NCI-H1048 (cell line): Measurements from ENCODE around the gene ENPEP.
"Not testable (repeated sequence)": the region's sequence is repeated elsewhere in the genome, so short reads cannot be mapped to it uniquely, and the experiment has no call there.

Experiments used
- DNase-seq: peaks from one replicate; lab custom pipeline; 2025; lab: John Stamatoyannopoulos, UW

ENPEP gene, protein sequence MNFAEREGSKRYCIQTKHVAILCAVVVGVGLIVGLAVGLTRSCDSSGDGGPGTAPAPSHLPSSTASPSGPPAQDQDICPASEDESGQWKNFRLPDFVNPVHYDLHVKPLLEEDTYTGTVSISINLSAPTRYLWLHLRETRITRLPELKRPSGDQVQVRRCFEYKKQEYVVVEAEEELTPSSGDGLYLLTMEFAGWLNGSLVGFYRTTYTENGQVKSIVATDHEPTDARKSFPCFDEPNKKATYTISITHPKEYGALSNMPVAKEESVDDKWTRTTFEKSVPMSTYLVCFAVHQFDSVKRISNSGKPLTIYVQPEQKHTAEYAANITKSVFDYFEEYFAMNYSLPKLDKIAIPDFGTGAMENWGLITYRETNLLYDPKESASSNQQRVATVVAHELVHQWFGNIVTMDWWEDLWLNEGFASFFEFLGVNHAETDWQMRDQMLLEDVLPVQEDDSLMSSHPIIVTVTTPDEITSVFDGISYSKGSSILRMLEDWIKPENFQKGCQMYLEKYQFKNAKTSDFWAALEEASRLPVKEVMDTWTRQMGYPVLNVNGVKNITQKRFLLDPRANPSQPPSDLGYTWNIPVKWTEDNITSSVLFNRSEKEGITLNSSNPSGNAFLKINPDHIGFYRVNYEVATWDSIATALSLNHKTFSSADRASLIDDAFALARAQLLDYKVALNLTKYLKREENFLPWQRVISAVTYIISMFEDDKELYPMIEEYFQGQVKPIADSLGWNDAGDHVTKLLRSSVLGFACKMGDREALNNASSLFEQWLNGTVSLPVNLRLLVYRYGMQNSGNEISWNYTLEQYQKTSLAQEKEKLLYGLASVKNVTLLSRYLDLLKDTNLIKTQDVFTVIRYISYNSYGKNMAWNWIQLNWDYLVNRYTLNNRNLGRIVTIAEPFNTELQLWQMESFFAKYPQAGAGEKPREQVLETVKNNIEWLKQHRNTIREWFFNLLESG

DNA sequence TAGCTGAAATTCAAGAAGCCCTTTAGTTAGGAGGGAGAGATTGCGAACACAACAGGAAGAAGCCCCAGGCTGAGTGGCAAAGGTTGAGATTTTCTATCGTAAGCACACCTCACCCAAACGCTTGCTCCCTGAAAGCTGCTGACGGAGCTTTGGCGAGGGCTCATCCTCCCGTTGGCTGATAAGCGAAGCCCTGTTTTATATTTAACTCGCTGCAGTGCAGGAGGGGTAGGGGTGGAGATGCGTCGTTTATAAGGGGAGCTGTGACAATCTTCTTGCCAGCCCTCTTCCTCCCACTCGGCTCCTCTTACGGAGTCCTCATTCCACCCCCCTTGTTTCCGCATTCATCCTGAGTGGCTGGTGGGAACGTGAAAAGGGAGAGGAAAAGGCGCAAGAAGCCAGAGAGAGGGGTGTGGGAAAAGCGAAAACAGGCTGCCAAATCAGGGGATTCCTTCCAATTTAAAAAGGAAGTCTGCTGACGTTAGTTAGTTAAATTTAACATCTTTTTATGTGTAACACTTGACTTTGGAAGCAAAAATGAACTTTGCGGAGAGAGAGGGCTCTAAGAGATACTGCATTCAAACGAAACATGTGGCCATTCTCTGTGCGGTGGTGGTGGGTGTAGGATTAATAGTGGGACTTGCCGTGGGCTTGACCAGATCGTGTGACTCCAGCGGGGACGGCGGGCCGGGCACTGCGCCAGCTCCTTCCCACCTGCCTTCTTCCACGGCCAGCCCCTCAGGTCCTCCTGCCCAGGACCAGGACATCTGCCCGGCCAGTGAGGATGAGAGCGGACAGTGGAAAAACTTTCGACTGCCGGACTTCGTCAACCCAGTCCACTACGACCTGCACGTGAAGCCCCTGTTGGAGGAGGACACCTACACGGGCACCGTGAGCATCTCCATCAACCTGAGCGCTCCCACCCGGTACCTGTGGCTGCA lies at the start of gene ENPEP:
TSS of gene ENPEP (plus strand) at position 275 of the 938 bp plus-strand sequence. CDS start at position 535, 260 bp downstream.
- DNase-seq = no peak

DNA sequence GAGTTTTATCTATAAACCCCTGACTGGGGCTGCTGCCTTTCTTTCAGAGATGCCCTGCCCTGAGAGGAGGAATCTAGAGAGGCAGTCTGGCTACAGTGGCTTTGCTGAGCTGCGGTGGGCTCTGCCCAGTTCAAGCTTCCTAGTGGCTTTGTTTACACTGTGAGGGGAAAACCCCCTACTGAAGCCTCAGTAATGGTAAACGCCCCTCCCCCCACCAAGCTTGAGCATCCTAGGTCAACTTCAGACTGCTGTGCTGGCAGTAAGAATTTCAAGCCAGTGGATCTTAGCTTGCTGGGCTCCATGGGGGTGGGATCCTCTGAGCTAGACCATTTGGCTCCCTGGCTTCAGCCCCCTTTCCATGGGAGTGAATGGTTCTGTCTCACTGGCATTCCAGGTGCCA lies 44.1 kb upstream of the ENPEP start:
- not testable (repeated sequence) for DNase-seq

DNA sequence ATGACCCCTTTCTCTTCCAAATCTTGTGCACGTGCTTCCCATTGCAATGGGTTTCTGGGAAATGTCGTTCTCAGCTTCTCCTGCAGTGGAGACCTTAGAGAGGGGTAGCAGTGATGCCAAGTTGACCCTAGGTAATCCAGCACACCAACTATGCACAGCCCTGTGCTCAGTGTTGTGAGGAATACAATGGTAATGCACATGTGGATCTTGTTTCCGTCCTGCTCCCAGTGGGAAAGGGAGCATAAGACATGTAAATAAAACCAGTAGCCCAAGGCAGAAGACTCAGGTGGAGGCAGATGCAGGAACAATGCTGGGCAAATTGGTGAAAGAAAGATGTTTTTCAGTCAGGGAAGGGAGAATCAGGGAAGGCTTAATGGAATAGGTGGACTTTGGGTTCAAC lies 38.7 kb upstream of the ENPEP start:
- DNase-seq = not testable (repeated sequence)

DNA sequence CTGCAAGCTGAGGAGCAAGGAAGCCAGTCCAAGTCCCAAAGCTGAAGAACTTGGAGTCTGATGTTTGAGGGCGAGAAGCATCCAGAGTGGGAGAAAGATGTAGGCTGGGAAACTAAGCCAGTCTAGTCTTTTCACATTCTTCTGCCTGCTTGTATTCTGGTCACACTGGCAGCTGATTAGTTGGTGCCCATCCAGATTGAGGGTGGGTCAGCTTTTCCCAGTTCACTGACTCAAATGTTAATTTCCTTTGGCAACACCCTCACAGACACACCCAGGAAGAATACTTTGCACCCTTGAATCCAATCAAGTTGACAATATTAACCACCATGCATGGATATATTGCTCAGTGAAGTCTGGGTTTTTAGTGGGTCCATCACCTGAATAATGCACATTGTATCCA lies 36.7 kb upstream of the ENPEP start:
- DNase-seq = not testable (repeated sequence)

DNA sequence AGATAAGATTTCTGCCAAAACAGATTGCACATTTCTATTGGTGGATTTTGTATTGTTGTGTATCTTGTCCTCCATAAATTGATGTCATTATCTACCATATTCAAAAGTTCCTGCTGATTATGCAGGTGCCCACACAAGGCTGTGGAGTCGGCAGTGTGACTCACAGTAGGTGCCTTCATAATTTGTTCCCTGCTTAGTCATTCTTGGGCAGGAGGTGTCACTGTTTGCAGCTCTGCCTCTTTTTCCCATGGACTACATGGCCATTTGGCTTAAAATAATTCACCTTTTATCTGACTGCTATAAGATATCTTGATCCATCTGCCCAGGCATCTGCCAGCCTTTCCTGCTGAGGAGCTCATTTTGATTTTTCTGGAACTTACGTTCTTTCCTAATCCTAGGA lies 33.6 kb upstream of the ENPEP start:
- no peak for DNase-seq

DNA sequence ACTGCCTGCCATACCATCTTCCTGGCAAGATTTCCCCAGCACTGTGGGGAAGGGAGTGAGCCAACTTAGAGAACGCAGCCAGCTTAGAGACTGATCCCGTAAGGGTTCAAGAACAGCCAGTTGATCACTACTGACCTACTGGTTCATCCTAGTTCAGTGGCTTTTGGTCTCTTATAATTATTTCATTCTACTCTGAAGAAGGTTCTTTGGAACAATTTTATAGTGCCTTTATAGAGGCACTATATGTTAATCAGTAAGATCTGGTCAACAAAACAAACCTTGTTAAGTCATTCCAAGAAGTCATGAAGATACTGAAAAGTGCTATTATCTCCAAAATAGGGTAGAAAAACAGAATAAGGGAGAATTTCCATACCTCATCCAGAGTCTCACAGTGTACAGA lies 33.2 kb upstream of the ENPEP start:
- no peak for DNase-seq

DNA sequence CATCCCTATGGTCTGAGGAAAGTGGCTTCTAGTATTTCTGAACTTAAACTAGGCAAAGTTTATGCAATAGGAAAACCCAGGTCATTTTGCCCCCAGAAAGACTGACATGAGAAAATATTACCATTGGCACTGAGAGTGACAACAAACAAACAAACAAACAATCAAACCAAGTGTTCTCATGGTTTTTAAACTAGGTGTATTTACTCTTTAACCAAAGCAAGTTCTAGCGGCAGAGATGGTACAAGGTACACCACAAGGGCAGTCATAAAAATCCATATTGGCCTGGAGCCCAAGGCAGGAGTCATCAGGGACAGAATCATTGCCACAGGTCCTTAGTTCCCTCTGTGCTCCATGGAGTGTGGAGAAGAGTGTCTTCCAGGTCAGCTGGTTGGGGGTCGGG lies 26.0 kb upstream of the ENPEP start:
- DNase-seq = no peak

DNA sequence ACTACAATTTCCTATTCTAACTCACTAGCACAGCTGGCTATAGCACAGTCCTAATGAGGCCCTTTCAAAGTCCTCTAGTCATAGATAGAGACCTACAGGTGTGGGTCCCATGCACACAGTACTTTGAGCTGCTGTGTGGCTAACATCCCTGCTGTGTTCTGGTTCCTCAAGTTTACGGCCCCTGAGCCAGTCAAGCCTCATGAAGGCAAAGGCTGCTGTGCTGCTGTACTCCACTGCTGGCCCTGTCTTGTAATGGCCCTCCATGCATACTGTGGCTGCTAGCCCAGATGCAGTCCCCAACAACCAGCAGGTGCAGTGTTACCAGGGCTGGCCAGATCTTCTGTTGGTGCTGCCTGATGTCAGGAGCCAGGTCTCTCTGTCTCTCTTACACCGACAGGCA lies 23.4 kb upstream of the ENPEP start:
- no peak for DNase-seq

DNA sequence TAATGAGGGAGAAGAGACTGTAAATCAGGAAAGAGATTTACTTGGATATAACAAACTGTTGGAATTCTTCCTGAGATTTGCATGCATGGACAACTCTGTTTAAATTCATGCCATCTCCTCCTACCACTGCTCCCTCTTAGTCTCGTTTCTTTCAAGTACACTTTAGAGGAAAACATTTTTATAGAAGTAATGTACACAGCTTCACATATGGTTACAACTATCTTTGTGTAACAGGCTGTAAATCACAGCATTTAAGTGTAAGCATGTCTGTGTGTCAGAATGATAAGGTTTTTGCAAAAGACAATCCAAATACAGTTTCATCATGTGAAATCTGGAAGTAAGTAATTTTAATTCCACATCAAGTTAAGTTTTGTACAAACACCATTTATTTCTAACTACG lies 21.5 kb upstream of the ENPEP start:
- DNase-seq = no peak

DNA sequence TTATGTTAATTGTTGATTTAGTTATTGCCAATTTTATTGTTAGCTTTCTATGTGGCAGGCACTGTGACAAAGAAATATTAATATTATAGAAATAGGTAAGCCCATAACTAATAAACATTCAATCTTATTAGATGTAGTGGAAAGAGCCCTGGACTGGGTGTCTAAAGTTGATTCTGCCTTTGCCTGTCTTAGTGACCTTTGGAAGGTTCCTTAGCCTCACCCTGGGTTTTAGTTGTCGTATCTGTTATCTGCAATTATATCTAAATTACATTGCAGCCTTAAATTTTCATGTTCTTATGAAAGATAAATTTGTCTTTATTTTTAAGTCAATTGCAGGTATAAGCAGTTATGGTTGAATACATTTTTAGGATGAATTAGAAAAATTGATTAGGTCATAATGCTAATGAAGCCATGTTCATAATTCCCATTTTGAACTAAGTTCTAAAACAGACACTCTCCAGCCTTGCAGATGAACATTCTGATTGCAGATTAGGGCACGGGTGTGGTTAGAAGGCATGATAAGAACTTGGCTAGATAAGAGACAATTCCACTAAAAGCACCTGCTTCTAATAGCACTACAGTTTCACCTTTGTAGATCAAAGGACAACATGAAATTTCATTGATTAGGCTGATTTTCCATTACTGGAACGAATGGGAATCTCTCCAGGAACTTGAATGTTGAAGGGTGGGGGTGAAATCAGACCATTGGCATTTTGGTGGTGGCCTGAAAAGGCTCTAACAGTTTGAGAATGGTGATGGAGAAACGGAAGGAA lies 17.3 kb upstream of the ENPEP start:
- DNase-seq = no peak

DNA sequence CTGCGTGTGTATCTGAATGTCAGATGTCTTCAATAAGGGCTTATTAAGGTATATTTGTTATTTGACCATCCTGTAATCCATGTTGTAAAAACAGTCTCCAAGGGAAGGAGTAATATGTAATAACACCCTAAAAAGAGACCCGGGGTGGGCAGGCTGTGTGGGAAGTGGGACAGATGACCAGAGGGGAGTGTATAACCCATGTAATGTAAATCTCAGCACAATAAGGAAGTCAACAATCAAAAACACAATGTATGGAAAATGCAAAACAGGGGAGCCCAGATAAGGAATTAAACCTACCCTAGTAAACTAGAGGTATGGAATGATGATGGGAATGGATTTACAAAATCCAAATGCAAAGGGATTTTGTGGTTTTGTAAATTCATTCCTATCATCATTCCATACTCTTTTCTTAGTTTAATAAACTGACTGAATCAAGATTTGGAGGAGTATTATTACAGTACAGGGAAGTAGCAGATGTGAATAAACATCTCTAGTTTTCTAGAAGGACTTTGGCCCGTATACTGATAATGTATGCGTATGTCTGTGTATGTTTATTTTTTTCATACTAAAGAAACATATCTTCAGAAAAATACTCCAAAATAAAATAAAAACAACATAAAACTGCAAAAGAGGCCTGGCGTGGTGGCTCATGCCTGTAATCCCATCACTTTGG lies 15.7 kb upstream of the ENPEP start:
- no peak for DNase-seq

DNA sequence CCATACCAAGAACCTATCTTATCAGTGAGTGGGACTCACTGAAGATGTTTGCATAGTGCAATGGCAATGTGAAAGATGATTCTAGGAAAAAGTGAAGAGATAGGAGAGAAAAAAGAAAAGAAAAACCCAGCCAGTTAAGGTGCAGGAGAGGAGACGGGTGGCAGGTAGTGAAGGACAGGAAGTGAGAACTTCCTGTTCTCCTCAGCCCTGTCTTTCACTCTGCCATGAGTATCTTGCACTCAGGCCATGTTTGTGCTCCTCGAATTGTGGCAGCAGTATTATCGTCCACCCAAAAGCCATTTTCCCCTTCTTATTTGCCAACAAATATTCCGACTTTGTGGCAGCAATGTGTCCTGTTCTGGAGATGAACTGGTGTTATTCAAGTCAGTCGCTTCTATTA lies 8.6 kb upstream of the ENPEP start:
- DNase-seq = no peak

DNA sequence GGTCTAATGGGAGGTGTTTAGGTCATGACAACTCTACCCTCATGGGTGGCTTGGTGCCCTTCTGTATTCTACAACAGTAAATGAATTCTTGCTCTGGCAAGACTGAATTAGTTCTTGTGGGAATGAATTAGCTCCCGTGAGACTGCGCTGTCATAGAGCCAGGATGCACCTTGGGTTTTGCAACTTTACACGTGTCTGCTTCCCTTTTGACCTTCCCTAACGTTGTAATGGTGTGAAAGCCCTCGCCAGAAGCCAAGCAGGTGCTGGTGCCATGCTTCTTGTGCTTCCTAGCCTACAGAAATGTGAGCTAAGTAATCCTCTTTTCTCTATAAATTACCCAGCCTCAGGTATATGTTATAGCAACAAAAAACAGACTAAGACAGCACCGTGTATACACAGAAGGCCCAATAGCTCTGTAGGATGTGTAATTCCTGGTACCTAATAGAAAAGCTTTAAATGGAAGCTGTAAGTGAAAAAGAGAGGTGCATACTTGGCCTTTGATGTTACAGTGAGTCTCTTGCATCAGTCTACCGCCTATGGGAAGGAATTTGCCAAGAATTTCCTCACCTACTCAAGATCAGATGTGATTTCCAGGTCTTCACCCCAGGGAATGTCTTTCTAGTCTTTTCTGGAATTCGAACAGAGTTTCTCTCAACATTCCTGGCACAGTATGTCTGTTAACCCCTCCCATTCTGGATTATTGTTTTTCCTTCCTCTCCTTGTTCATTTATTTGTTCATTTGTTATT lies 3.2 kb upstream of the ENPEP start:
- DNase-seq = no peak

DNA sequence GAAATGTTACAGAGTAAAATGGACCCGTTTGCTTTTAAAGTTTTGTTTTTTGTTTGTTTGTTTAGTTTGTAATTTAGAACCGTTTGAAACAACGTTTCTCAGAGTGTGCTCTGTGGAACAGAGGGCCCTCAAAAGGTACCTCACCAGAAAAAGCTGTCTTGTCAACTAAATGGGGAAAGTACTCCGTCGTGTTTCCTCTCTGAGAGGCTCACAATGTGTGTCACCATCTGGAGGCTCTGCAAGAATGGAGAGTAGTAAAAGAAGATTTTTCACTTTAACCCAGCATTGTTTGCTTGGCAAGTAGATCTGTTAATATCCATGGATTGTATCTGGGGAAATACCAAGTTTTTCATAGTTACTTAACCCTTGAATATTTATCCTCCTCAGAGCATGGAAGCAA lies 1.5 kb upstream of the ENPEP start:
- DNase-seq = no peak

DNA sequence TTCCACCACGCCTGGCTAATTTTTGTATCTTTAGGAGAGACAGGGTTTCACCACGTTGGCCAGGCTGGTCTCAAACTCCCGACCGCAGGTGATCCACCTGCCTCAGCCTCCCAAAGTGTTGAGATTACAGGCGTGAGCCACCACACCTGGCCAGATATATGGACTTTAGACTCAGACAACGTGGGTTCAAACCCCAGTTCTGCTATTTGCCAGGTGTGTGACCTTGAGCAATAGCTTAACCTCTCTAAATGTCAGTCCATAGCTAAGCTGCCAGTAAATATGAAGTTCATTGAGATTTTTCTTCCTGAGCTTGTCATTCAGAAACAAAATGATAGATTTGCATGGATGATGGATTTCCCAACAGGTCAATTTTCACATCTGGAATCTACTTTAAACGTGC lies 875 bp upstream of the ENPEP start:
- not testable (repeated sequence) for DNase-seq

DNA sequence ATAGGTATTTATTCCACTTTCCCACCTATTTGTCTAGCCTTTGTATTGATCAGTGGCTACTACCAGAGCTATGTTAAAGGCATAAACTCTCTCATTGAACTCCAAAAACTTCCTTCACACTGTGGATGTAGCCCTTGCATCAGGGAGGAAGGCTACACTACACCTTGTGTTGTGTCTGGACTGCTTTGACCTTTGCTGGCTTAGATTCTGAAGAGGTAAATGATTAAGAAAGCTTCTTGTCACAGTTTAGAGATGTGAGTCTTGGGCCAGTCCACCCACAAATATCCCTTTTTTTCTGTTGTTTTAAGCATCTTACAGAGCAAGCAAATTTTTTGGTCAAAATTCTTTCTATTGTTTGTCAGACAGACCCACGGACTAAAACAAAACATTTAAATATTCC lies 1.9 kb downstream of the ENPEP start:
- DNase-seq = no peak

DNA sequence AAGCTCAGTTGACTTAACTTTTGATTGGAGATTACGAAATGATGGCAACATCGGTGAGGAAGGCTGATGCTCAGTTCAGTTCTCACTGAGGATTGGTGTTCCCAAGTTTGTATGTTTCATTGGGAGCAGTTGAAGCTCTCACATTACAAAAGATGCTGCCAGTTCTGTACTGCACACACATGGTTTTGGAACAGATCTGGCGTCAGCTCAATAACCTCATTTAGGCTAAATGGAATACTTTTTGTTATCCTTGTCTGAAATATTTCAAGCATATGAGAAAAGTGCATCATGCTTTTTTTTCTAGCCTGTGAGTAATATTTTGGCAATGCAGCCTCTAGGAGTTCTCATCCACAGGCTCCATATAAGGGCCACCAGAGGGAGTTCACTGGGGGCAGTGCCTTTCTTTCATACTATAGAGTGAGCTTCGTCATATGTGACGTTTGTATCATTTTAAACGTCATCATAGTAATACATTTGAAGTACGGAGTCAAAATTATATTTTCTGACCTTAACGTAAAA lies 4.1 kb downstream of the ENPEP start:
- no peak for DNase-seq

DNA sequence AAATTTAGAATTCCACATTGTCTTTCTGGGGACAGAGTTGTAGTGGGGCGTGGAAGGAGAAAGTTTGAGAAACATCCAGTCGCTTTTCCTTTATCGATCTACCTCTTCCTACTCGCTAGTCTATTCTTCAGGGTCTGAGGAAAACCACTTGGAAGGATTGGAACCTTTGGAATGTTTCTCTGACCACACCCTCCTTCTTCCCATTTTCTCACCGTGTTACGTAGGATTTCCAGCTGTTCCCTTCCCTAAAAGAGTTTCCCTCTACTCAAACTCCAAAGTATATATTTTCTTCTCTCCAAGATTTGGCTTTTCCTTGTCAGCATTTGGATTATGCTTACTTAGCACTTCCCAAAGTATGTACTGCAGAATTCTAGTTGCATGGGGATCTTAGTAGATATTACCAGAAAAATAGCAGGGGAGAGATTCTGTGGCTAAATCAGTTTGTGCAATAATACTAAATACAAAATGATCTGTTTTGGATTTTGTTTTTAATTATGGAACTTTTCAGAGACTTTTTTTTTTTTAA lies 4.9 kb downstream of the ENPEP start:
- no peak for DNase-seq

DNA sequence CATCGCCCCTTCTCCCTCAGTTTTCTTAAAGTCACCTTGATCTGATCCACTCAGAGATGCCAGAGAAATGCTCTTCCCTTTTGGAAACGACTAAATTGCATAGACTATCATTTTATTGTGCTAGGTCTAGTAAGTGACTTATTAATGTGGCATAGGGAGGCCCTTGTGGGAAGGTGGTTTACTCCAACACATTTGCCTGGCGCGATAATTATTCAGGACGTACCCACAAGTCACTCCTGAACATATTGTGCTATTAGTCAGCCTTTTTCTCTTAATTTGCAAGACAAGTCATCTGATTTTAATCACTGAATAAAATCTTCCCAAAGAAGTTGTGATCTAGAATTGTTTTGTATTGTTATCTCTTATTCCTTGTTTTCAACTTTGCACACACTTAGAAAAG lies 7.6 kb downstream of the ENPEP start:
- DNase-seq = no peak
